ENCODE data around the gene PRKN. TPM values are rescaled to one million over a fixed set of nuclear protein-coding genes. Genes with fewer than 3 reads are reported as not detected.

Gene PRKN
- total and polyA plus RNA-seq, 2 donors (not counting 3 experiments of a cell fraction or from before 2014, with no cell fraction given) = 0.06 TPM; not detected in 1

- no TSS peak for BruUV-seq (replicated peaks)
- DNase-seq (ENCODE audit: low read depth, low spot score) (no peak), FAIRE-seq (no peak)
- no peak overlapping the region for H3K4me2 ChIP-seq (ENCODE audit: insufficient read depth, low read length)
- no peaks in the 10 kb centered on the region for H3K9me1 ChIP-seq (replicated peaks; ENCODE audit: control insufficient read depth, extremely low read depth, insufficient read depth, low read length)
- H3K27me3 ChIP-seq (ENCODE audit: control insufficient read depth in 2 of 2, insufficient read depth in 2 of 2, low read length in 2 of 2) = no peaks in the 10 kb centered on the region
- intact Hi-C loops (cut with micrococcal nuclease) (no loop called here), dilution Hi-C loops (cut with MboI; ENCODE audit: extremely low pct_ligation_motif_present, low sequenced_read_pairs) (no loop called here)
- ChIA-PET CTCF (no interaction called here), POLR2A (no interaction called here)
- H3K4me3 ChIP-seq (replicated peaks in 1 of 3; ENCODE audit: insufficient read depth in 1 of 3, low read depth in 1 of 3, low read length in 3 of 3) = no peak overlapping the region
- no peaks in the 10 kb centered on the region for H3K36me3 ChIP-seq (ENCODE audit: control insufficient read depth in 2 of 2, extremely low read depth in 1 of 2, insufficient read depth in 2 of 2, low read length in 2 of 2)
- no peaks in the 10 kb centered on the region for H3K4me1 ChIP-seq (ENCODE audit: control insufficient read depth, extremely low read depth, insufficient read depth, low read length)
- no peaks in the 10 kb centered on the region for H3K79me2 ChIP-seq (ENCODE audit: control insufficient read depth, insufficient read depth, low read length)
- TF ChIP-seq POLR2AphosphoS5 (IDR thresholded peaks at IDR 0.05; ENCODE audit: insufficient read depth, low read depth, low read length) (no peak), CTCF (IDR thresholded peaks at IDR 0.05; ENCODE audit: extremely low read depth in 1 of 2, insufficient read depth in 1 of 2, low read depth in 1 of 2, low read length in 2 of 2) (no peak)
- no peak overlapping the region for H2AFZ ChIP-seq (ENCODE audit: low read depth, low read length)
- no peak overlapping the region for H3K27ac ChIP-seq (ENCODE audit: insufficient read depth, low read depth, low read length)
- H4K20me1 ChIP-seq (replicated peaks; ENCODE audit: control insufficient read depth, extremely low read depth, insufficient read depth, low read length) = no peaks in the 10 kb centered on the region
- no peak overlapping the region for H3K9ac ChIP-seq (replicated peaks; ENCODE audit: extremely low read depth, insufficient read depth, low read length)
- no peaks in the 10 kb centered on the region for H3K9me3 ChIP-seq (replicated peaks; ENCODE audit: control insufficient read depth, insufficient read depth, low read length)
Observed at GRCh38 chr6:162203287-162203686, 524.3 kb downstream of the PRKN start.

GRCh38 chr6:162200945-162201690 lies 526.4 kb downstream of the PRKN start:
- ChIA-PET CTCF (no interaction called here), POLR2A (no interaction called here)
- intact Hi-C loops (cut with micrococcal nuclease) = no loop called here
- no TSS peak for BruUV-seq (replicated peaks)
- DNase-seq (ENCODE audit: low read depth, low spot score) (no peak), FAIRE-seq (no peak)
- no peak overlapping the region for H3K27ac ChIP-seq (ENCODE audit: insufficient read depth, low read depth, low read length)
- H2AFZ ChIP-seq (ENCODE audit: low read depth, low read length) = no peak overlapping the region
- no peak overlapping the region for H3K9ac ChIP-seq (replicated peaks; ENCODE audit: extremely low read depth, insufficient read depth, low read length)
- H3K27me3 ChIP-seq (ENCODE audit: control insufficient read depth in 2 of 2, insufficient read depth in 2 of 2, low read length in 2 of 2) = no peaks in the 10 kb centered on the region
- no peak for TF ChIP-seq EZH2 (IDR thresholded peaks at IDR 0.05; ENCODE audit: borderline replicate concordance, low read depth, low read length, severe bottlenecking)
- no peak for TF ChIP-seq JUN (IDR thresholded peaks at IDR 0.05; ENCODE audit: borderline replicate concordance, insufficient read depth, insufficient read length, low read depth)
- no peak for TF ChIP-seq CTCF (IDR thresholded peaks at IDR 0.05; ENCODE audit: extremely low read depth in 1 of 2, insufficient read depth in 1 of 2, low read depth in 1 of 2, low read length in 2 of 2)
- TF ChIP-seq MYC (IDR thresholded peaks at IDR 0.05; ENCODE audit: low read depth, low read length) = no peak
- TF ChIP-seq, protein P1, sequence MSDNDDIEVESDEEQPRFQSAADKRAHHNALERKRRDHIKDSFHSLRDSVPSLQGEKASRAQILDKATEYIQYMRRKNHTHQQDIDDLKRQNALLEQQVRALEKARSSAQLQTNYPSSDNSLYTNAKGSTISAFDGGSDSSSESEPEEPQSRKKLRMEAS (IDR thresholded peaks at IDR 0.05; ENCODE audit: insufficient read depth, insufficient read length) = no peak
- TF ChIP-seq POLR2AphosphoS5 (IDR thresholded peaks at IDR 0.05; ENCODE audit: insufficient read depth, low read depth, low read length) = no peak
- TF ChIP-seq GATA2 (IDR thresholded peaks at IDR 0.05; ENCODE audit: insufficient read depth, insufficient read length, low read depth, low read length) = no peak
- no peak for TF ChIP-seq FOS (IDR thresholded peaks at IDR 0.05; ENCODE audit: borderline replicate concordance, insufficient read depth, low read length)
- TF ChIP-seq POLR2A (IDR thresholded peaks at IDR 0.05; ENCODE audit: low read depth, low read length) = no peak
- no peaks in the 10 kb centered on the region for H3K79me2 ChIP-seq (ENCODE audit: control insufficient read depth, insufficient read depth, low read length)
- H3K4me3 ChIP-seq (replicated peaks in 1 of 3; ENCODE audit: insufficient read depth in 1 of 3, low read depth in 1 of 3, low read length in 3 of 3) = no peak overlapping the region
- no peaks in the 10 kb centered on the region for H3K9me3 ChIP-seq (replicated peaks; ENCODE audit: control insufficient read depth, insufficient read depth, low read length)
- dilution Hi-C loops (cut with MboI; ENCODE audit: extremely low pct_ligation_motif_present, low sequenced_read_pairs) = no loop called here
- no peaks in the 10 kb centered on the region for H4K20me1 ChIP-seq (replicated peaks; ENCODE audit: control insufficient read depth, extremely low read depth, insufficient read depth, low read length)
- no peaks in the 10 kb centered on the region for H3K9me1 ChIP-seq (replicated peaks; ENCODE audit: control insufficient read depth, extremely low read depth, insufficient read depth, low read length)
- no peak overlapping the region for H3K4me2 ChIP-seq (ENCODE audit: insufficient read depth, low read length)
- no peaks in the 10 kb centered on the region for H3K36me3 ChIP-seq (ENCODE audit: control insufficient read depth in 2 of 2, extremely low read depth in 1 of 2, insufficient read depth in 2 of 2, low read length in 2 of 2)
- H3K4me1 ChIP-seq (ENCODE audit: control insufficient read depth, extremely low read depth, insufficient read depth, low read length) = no peaks in the 10 kb centered on the region

Measured in endothelial cell of umbilical vein (primary cell).